GM12872 (cell line): ENCODE data around the gene HMGB3.

Source experiments
- CTCF ChIP-seq: IDR thresholded peaks from 3 replicates; pipeline ENCODE4 v1.5.1; 2011; ENCODE audit warnings: low read depth, mild to moderate bottlenecking, low read length, moderate library complexity; ENCODE audit not compliant: insufficient read depth

The HMGB3 gene

GRCh38 chrX:151030845-151031244, 47.7 kb downstream of the HMGB3 start:
- no peak for TF ChIP-seq CTCF

- TF ChIP-seq CTCF: no peak
Measured at GRCh38 chrX:151031391-151031975, 48.3 kb downstream of the HMGB3 start.

- no peak for TF ChIP-seq CTCF
Measured at GRCh38 chrX:151039351-151039750, 56.2 kb downstream of the HMGB3 start.
